RWPE1 (cell line): ENCODE results near the gene DNAH10.

Experiments used
- CTCF ChIA-PET: fragments of 350-600 bp; sonication (Branson Sonifier 250); formaldehyde crosslinking; extraction: SDS; loops from one replicate; lab custom pipeline; 2021; lab: Yijun Ruan, JAX
- POLR2A ChIA-PET: fragments of 400-600 bp; formaldehyde crosslinking; extraction: SDS; loops from one replicate; lab custom pipeline; 2020; ENCODE audit warnings: antibody characterized with exemption; ENCODE audit not compliant: low non-redundant PET; lab: Yijun Ruan, JAX
- DNase-seq: peaks from one replicate; pipeline ENCODE4 v3.0.0; 2012; ENCODE audit warnings: low spot score
- H3K27ac ChIP-seq: fragments of 450-650 bp; 2 replicates; pipeline ENCODE4 v1.5.1; 2017
- TF ChIP-seq, protein P1 (sequence below): fragments of 450-650 bp; conservative IDR thresholded peaks from 2 replicates; pipeline ENCODE4 v1.5.1; 2017; ENCODE audit warnings: low read depth, mild to moderate bottlenecking

The DNAH10 gene

DNA sequence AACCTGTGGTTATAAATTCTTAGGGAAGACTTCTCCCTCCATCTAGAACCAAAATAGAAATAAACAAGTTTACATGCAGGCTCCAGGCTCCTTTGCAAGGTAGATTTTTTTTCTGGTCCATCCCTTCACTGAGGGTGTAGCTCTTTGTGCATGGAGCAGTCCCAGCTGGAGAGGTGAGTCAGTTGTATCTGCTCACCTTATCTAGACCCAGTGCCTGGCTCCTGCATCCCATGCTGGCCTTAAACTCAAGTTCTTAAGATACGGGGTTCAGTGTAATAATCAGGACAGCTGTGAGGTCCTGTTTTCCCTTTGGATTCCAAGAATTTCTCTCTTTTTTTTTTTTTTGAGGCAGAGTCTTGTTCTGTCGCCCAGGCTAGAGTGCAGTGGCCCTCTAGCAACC is 35.1 kb upstream of the DNAH10 start:
- ChIA-PET CTCF (no interaction called here), POLR2A (no interaction called here)
- TF ChIP-seq, protein P1, sequence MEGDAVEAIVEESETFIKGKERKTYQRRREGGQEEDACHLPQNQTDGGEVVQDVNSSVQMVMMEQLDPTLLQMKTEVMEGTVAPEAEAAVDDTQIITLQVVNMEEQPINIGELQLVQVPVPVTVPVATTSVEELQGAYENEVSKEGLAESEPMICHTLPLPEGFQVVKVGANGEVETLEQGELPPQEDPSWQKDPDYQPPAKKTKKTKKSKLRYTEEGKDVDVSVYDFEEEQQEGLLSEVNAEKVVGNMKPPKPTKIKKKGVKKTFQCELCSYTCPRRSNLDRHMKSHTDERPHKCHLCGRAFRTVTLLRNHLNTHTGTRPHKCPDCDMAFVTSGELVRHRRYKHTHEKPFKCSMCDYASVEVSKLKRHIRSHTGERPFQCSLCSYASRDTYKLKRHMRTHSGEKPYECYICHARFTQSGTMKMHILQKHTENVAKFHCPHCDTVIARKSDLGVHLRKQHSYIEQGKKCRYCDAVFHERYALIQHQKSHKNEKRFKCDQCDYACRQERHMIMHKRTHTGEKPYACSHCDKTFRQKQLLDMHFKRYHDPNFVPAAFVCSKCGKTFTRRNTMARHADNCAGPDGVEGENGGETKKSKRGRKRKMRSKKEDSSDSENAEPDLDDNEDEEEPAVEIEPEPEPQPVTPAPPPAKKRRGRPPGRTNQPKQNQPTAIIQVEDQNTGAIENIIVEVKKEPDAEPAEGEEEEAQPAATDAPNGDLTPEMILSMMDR, result no peak
- no peak overlapping the region for H3K27ac ChIP-seq
- no peak for DNase-seq

DNA sequence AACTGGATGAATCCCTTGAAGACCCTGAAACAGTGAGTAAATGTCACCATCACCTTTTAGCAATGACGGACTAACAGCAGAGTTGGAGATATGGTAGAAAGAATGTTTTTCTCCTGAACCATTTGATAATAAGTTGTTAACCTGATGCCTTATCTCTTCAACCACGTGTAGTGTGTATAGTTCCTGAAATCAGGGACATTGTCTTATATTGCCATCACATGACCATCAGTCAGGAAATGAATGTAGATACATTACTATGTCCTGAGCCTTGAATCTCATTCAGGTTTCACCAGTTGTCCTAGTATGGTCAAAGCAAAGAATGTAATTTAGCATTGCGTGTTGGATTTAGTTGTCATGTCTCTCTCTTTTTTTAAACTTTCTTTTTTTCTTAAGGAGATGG is 34.2 kb upstream of the DNAH10 start:
- CTCF ChIA-PET, result no interaction called here
- POLR2A ChIA-PET, result no interaction called here
- no peak for DNase-seq
- TF ChIP-seq, protein P1, result no peak
- H3K27ac ChIP-seq, result no peak overlapping the region

DNA sequence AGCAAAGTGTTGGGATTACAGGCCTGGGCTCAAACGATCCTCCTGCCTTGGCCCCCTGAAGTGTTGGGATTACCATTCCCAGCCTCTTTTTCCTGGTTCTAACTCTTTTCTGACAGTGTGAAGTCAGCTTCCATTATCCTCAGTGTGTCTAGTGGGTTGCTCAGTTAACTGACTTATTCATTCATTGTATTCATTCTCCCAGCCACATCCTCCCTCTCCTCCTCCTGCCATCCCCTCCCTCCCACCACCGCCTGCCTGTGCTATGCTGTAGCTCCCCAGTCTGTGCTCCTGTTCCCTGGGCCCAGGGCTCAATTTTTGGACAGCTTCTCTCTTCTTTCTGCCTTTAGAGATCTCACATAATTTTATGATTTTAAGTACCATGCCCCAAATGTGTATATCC is 30.5 kb upstream of the DNAH10 start:
- no peak overlapping the region for H3K27ac ChIP-seq
- DNase-seq, result no peak
- ChIA-PET CTCF (no interaction called here), POLR2A (no interaction called here)
- TF ChIP-seq, protein P1, result no peak

DNA sequence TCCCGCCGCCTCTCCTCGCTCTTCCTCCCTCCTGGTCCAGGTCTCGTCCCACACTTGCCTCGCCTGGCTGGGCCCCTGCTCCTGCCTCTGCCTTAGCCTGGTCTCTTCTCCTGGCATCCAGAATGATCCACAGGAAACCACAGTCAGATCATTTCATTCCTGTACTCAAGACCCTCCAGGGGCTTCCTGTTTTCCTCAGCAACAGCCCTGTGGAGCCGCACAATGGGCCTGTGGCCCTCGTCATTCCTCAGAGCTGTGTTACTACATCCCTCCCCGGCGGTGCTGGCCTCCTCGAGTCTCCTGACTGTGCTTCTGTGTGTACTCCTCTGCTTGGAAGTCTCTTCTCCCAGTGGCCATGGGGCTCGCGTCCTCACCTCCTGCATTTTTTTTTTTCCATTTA is 29.9 kb upstream of the DNAH10 start:
- ChIA-PET CTCF (interaction anchor here (0.5 kb wide), 1 partner anchor 42 kb away, joined by 3 read pairs; no protein-coding TSS in a partner anchor), POLR2A (no interaction called here)
- DNase-seq, result no peak
- H3K27ac ChIP-seq, result no peak overlapping the region
- TF ChIP-seq, protein P1, result no peak

DNA sequence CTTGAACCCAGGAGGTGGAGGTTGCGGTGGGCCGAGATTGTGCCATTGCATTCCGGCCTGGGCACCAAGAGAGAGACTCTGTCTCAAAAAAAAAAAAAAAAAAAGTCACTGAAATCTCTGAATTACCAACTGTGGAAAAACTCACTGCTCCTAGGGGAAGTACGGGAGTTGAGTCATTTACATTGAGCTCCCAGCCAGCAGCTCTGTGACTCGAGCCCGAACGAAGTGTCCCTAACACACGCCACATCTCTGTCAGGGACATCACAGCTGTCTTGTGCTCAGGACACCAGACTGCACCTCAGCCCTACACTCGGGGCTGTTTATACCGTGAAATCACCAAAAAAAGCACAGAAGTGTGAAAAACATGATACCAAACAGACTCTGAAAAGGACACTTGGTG is 28.9 kb upstream of the DNAH10 start:
- CTCF ChIA-PET, result no interaction called here
- TF ChIP-seq, protein P1, result no peak
- POLR2A ChIA-PET, result no interaction called here
- no peak overlapping the region for H3K27ac ChIP-seq
- no peak for DNase-seq

DNA sequence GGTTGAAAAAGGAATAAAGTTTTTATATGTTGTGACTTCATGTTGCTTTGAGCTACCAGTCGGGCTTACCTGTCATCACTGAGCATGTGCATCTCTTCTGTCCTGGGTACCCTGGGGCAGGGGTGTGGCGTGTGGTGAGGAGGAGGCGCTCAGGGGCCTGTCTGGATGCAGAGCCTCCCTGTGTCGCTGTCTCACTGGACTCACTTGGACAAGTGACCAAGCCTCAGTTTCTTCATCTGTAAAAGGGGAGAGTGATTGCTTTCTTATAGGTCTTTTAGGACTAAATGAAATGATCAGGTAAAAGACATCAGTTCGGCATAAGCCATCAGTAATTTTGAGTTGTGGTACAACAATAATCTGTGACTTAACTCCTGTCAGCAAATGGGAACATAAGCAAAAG is 27.8 kb upstream of the DNAH10 start:
- ChIA-PET POLR2A (interaction anchor here (0.5 to 0.6 kb wide), 2 partner anchors 40 to 55 kb away, joined by 5 read pairs; no protein-coding TSS in a partner anchor), CTCF (no interaction called here)
- no peak overlapping the region for H3K27ac ChIP-seq
- TF ChIP-seq, protein P1, result no peak
- no peak for DNase-seq
